Kidney epithelial cell (primary cell): Measurements from ENCODE around the gene CTBP2. TPM values are rescaled to one million over a fixed set of nuclear protein-coding genes. Genes with fewer than 3 reads are reported as not detected.

Experiments used
- DNase-seq: peaks from one replicate; pipeline ENCODE4 v3.0.0-alpha.2; 2010; ENCODE audit warnings: low read depth
- H3K27me3 ChIP-seq: 2 replicates; pipeline ENCODE4 v1.6.0; 2011; ENCODE audit warnings: low read length; ENCODE audit not compliant: control insufficient read depth, insufficient read depth
- H3K36me3 ChIP-seq: 2 replicates; pipeline ENCODE4 v1.5.1; 2011; ENCODE audit warnings: low read length; ENCODE audit not compliant: control insufficient read depth, insufficient read depth
- H3K4me3 ChIP-seq: 2 replicates; pipeline ENCODE4 v1.5.1; 2011; ENCODE audit warnings: low read depth, mild to moderate bottlenecking, control low read depth, low read length
- CTCF ChIP-seq: IDR thresholded peaks from 2 replicates; pipeline ENCODE4 v1.5.1; 2011; ENCODE audit warnings: mild to moderate bottlenecking, moderate library complexity, low read length, control low read depth, inconsistent platforms; ENCODE audit not compliant: insufficient read depth, poor library complexity, severe bottlenecking
- total RNA-seq: library from RNA; depleted of rRNA; stranded (reverse); fragments of >200 nt; gene quantifications from 2 replicates; pipeline ENCODE4 v1.2.3, GENCODE V29; 2015

The CTBP2 gene
- total RNA-seq, 1 donor from 2014 or later = 136 TPM

GRCh38 chr10:124995605-124996004, 164.8 kb downstream of the CTBP2 start:
- DNase-seq = no peak
- Histone ChIP-seq H3K27me3 (no peaks in the 10 kb centered on the region), H3K4me3 (no peak overlapping the region), H3K36me3 (peaks cover 4% of the 10 kb centered on the region)
- no peak for TF ChIP-seq CTCF

DNA sequence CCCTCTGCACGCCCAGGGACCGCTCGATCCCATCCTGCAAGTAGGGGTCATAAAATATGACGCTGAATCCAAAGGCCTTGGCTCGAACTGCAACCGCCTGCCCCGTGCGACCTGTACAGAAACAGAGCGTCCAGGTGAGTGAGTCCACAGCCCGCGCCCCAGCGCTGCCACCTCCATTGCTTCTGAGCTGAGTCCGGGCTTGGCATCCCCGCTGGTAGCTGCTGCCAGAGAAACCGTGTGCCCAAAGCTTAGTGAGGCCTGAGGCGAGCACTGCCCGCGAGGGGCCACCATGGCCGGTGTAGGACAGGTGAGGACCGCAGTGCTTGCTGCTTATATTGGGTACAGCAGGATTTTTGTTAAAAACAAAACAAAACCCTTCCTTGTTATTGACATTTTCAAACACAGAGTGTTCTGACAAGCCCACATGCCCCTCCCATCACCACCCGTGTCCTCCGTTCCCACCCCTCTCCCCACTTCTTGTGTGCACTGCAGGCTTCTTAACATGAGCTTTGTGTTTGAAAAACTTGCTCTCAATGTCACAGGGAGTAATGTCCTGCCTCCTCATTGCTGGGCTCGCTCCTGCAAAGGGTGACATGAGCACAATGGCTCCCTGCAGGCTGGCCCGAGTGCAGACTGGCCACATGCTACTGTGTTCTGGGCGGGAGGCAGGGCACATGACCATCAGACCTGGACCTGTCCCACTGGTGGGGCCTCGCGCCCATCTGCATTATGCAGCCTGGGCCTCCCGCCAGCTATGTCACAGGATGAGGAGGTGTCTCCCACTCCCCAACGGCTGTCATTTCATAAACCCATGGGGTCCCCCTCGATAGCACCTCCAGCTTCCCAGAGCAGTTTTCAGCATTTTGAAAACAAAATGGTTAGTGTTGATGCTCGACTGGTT, 165.5 kb downstream of the CTBP2 start:
- no peak overlapping the region for H3K4me3 ChIP-seq
- H3K36me3 ChIP-seq = peaks cover 4% of the 10 kb centered on the region
- no peaks in the 10 kb centered on the region for H3K27me3 ChIP-seq

DNA sequence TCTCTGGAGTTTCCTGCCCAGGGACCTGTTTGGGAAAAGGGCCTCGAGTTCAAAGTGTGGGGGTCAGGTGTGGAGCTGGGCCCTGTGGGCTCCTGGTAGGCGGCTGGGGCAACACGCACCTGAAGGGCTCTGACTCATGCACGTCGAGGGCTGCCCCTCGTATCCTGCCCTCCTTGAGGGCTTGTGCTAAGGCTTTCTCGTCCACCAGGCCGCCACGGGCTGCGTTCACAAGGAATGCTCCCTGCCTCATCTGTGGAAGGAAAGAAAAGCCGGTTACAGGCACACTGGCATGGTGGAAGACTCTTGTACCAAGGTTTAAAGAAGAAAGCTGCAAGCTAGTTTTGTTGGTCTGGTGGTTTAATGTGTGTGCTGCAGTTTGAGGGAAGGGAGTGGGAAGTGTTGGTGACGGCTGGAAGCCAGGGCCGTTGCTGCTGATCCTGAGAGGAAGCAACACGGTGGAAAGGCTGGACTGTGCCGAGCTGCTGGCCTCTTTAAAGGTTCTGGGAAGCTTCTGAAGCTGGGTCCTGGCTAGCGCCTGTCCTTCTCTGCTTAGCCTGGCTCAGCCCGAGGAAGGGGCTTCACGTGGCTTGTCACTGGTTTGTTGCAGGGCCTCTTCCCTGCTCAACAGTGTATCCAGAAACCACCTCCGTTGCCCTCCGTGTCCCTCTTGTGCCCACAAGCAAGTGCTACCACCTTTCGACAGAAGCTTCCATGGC, 166.5 kb downstream of the CTBP2 start:
- Histone ChIP-seq H3K4me3 (no peak overlapping the region), H3K27me3 (no peaks in the 10 kb centered on the region), H3K36me3 (peaks cover 6% of the 10 kb centered on the region)
- no peak for TF ChIP-seq CTCF
- no peak for DNase-seq

More for the DNA sequence above, 165.5 kb downstream of the CTBP2 start:
- no peak for TF ChIP-seq CTCF
- no peak for DNase-seq

GRCh38 chr10:124993345-124993708, 167.0 kb downstream of the CTBP2 start:
- no peak for DNase-seq
- Histone ChIP-seq H3K4me3 (no peak overlapping the region), H3K27me3 (no peaks in the 10 kb centered on the region), H3K36me3 (peaks cover 6% of the 10 kb centered on the region)
- no peak for TF ChIP-seq CTCF

- DNase-seq = peak; percentile 14
- no peak overlapping the region for H3K4me3 ChIP-seq
- H3K36me3 ChIP-seq = peaks cover 6% of the 10 kb centered on the region
Observed at GRCh38 chr10:124992462-124993344, 167.7 kb downstream of the CTBP2 start.

More at GRCh38 chr10:124992462-124993344, 167.7 kb downstream of the CTBP2 start:
- no peaks in the 10 kb centered on the region for H3K27me3 ChIP-seq
- peak; percentile 52 for TF ChIP-seq CTCF
